Testis (tissue), 5 donors: Measurements from ENCODE around the gene ZNF821. TPM values are rescaled to one million over a fixed set of nuclear protein-coding genes. Genes with fewer than 3 reads are reported as not detected.
A peak's percentile ranks its signal among the peaks of the same experiment; 100 is the strongest.

Source experiments
- DNase-seq: peaks from one replicate; pipeline ENCODE4 v3.0.0-alpha.2; 2019
- H3K27ac ChIP-seq, 2 donors: fragments of 200-600 bp; sonication (generic); one replicate each; pipeline ENCODE4 v1.5.1; 2019
- H3K27me3 ChIP-seq: fragments of 200-600 bp; sonication (generic); one replicate; pipeline ENCODE4 v1.5.1; 2019
- H3K36me3 ChIP-seq: fragments of 200-600 bp; sonication (generic); one replicate; pipeline ENCODE4 v1.5.1; 2017; ENCODE audit warnings: low read depth; ENCODE audit errors: missing control alignments
- H3K4me1 ChIP-seq: fragments of 200-600 bp; sonication (generic); one replicate; pipeline ENCODE4 v1.5.1; 2019
- H3K4me3 ChIP-seq, 2 donors: fragments of 200-600 bp; sonication (generic); one replicate each; pipeline ENCODE4 v1.5.1; 2017 to 2019
- H3K9me3 ChIP-seq: fragments of 200-600 bp; sonication (generic); one replicate; pipeline ENCODE4 v1.5.1; 2017
- POLR2A ChIP-seq: fragments of 450-650 bp; IDR thresholded peaks from one replicate; pipeline ENCODE4 v1.6.1; 2017; ENCODE audit warnings: antibody characterized with exemption, mild to moderate bottlenecking, moderate library complexity
- WGBS, 2 donors: methylation state at CpG; one replicate each; pipeline ENCODE4 v1.1.5; 2018; 5-methylcytosine and 5-hydroxymethylcytosine counted together
- intact Hi-C: fragments of 100-400 bp; cut with DNase I; formaldehyde crosslinking; loops from one replicate; pipeline ENCODE4 v1.15.1; 2023; ENCODE audit warnings: low total_unique reads
- long read RNA-seq, 2 donors: transcript quantifications; one replicate each; lab custom pipeline, GENCODE V29; 2026
- polyA plus RNA-seq: library from polyadenylated mRNA; stranded (reverse); fragments of 350-450 nt; fragmentation: Illumina TruSeq; extraction: RNeasy Lipid Tissue Mini Kit (QIAGEN cat#74804); gene quantifications from one replicate; pipeline ENCODE4 v1.2.3, GENCODE V29; 2014; ENCODE audit warnings: low read depth, low replicate concordance; ENCODE audit not compliant: insufficient read depth
- total RNA-seq, 2 donors: library from RNA; depleted of rRNA; stranded (reverse); fragments of >200 nt; gene quantifications; one replicate each; pipeline ENCODE4 v1.2.3, GENCODE V29; 2016
- TF ChIP-seq, protein P1 (sequence below), 3 experiments: fragments of 450-650 bp in 2 of 3; fragments of 200-600 bp in 1 of 3; sonication (generic) in 1 of 3; IDR thresholded peaks; one replicate each; pipeline ENCODE4 v1.5.1; 2016 to 2019; ENCODE audit warnings: antibody characterized with exemption in 3 of 3, mild to moderate bottlenecking in 2 of 3, moderate library complexity in 1 of 3

Gene ZNF821
- 10 to 100 TPM; 30.5 to 57.4 TPM for total RNA-seq
- 74.3 TPM for polyA plus RNA-seq
- long read RNA-seq, donor 1, partial matches to known transcripts: 0 of 6 reads
- long read RNA-seq, donor 1, other reads (novel, unspliced or antisense): 0 of 6 reads
- long read RNA-seq, donor 2, partial matches to known transcripts: 0 of 1 reads
- long read RNA-seq, donor 2, other reads (novel, unspliced or antisense): 0 of 1 reads

DNA sequence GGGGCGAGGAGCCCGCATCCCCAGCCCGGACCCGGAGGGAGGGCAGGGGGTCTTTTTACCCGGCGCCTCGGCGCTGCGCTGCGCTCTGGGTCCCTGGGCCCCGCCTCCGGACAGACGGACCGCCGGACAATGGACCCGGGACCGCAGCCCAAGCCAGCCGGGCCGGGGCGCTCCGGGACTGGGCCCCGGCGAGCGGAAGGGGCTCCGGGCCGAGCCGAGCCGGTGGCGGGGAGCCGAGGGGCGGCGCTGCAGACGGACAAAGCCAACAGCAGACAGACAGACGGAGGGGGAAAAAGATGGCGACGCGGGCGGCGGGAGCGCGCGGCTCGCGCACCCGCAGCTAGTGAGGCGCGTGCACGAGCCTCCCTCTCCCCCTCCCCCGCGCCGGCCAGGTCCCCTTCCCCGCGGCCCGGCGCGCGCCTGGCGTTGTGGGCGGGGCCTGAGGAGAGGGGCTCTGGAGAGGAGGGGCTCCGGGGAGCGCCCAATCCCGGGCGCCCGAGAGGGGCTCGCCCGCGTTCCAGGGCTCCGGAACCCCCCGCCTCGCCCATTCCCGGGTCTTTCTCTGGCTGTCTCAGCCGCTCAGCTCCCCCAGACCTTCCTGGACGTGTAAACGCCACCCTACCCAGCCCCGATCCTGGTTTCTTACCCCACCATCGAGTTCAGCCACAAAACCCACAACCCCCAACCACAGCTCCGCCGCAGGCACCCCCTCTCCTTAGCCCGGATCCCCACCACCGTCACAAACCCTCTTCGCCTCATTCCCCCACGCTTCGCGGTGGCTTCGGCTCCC is at the start of gene ZNF821:
Gene ZNF821 (minus strand): TSS at position 334 of the 790 bp plus-strand sequence. CDS start 4,236 bp downstream, outside the sequence.
- no peaks in the 10 kb centered on the region for H3K9me3 ChIP-seq
- WGBS, 2 donors: 0 to 1% methylated on average over 43 to 83 of the region's 85 CpGs
- no peak for TF ChIP-seq POLR2A
- TF ChIP-seq, protein P1, sequence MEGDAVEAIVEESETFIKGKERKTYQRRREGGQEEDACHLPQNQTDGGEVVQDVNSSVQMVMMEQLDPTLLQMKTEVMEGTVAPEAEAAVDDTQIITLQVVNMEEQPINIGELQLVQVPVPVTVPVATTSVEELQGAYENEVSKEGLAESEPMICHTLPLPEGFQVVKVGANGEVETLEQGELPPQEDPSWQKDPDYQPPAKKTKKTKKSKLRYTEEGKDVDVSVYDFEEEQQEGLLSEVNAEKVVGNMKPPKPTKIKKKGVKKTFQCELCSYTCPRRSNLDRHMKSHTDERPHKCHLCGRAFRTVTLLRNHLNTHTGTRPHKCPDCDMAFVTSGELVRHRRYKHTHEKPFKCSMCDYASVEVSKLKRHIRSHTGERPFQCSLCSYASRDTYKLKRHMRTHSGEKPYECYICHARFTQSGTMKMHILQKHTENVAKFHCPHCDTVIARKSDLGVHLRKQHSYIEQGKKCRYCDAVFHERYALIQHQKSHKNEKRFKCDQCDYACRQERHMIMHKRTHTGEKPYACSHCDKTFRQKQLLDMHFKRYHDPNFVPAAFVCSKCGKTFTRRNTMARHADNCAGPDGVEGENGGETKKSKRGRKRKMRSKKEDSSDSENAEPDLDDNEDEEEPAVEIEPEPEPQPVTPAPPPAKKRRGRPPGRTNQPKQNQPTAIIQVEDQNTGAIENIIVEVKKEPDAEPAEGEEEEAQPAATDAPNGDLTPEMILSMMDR (IDR thresholded peaks at IDR 0.05): peak; percentile 29 to 56 (median 34)
- DNase-seq: peak; percentile 89
- peaks cover 11% of the 10 kb centered on the region for H3K4me1 ChIP-seq
- H3K4me3 ChIP-seq: peak within 1 kb of the TSS; percentile 93 to 98
- H3K27ac ChIP-seq: peak within 1 kb of the TSS; percentile 94 to 97
- H3K36me3 ChIP-seq: no peaks in the 10 kb centered on the region
- no peaks in the 10 kb centered on the region for H3K27me3 ChIP-seq
- intact Hi-C loops: no loop called here

- Histone ChIP-seq H3K27me3 (no peaks in the 10 kb centered on the region), H3K36me3 (no peaks in the 10 kb centered on the region), H3K4me1 (peaks cover 18% of the 10 kb centered on the region), H3K9me3 (no peaks in the 10 kb centered on the region), H3K27ac (no peak overlapping the region), H3K4me3 (no peak overlapping the region)
- DNase-seq: no peak
- no peak for TF ChIP-seq POLR2A
- TF ChIP-seq, protein P1 (IDR thresholded peaks at IDR 0.05): no peak
- intact Hi-C loops: no loop called here
- 46 to 48% methylated on average over 1 of the region's 1 CpG for WGBS, 2 donors
Measured at GRCh38 chr16:71933017-71933416, 49.0 kb upstream of the ZNF821 start.

- H3K36me3 ChIP-seq: no peaks in the 10 kb centered on the region
- no peak for TF ChIP-seq POLR2A
- TF ChIP-seq, protein P1 (IDR thresholded peaks at IDR 0.05): no peak
- no peak overlapping the region for H3K27ac ChIP-seq
- peaks cover 32% of the 10 kb centered on the region for H3K4me1 ChIP-seq
- no peak overlapping the region for H3K4me3 ChIP-seq
- no peaks in the 10 kb centered on the region for H3K27me3 ChIP-seq
- intact Hi-C loops: no loop called here
- H3K9me3 ChIP-seq: no peaks in the 10 kb centered on the region
- no peak for DNase-seq
- WGBS, 2 donors: 90 to 91% methylated on average over 6 of the region's 6 CpGs
Measured at GRCh38 chr16:71931599-71931998, 47.6 kb upstream of the ZNF821 start.

GRCh38 chr16:71931001-71931400 is 47.0 kb upstream of the ZNF821 start:
- no peak overlapping the region for H3K27ac ChIP-seq
- no peaks in the 10 kb centered on the region for H3K36me3 ChIP-seq
- no peak overlapping the region for H3K4me3 ChIP-seq
- TF ChIP-seq, protein P1 (IDR thresholded peaks at IDR 0.05): no peak
- TF ChIP-seq POLR2A: no peak
- peaks cover 35% of the 10 kb centered on the region for H3K4me1 ChIP-seq
- no peaks in the 10 kb centered on the region for H3K27me3 ChIP-seq
- WGBS, 2 donors: 86 to 95% methylated on average over 2 of the region's 2 CpGs
- H3K9me3 ChIP-seq: no peaks in the 10 kb centered on the region
- no peak for DNase-seq
- intact Hi-C loops: no loop called here
